ENCODE results near the gene MBTPS1.

The MBTPS1 gene

DNA sequence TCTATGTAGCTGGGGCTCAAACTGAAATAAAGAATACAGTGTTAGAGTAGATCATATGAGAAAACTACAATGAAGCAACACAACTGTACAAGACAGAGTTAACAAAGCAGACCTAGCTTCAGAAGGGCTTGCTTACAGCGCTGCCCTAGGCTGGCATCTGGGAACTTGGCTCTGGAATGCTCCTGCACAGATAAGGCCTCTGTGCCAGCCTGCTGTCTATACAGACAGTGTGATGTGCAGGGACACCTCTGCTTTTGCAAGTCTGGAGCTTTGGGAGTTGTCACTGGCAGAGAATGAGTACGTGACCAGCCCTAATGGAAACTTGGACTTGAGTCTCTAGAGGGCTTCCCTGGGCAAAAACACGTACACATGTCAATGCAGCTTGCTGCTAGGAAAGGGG, 42.0 kb downstream of the MBTPS1 start:
- DNase-seq (ENCODE audit: low spot score) = no peak

GRCh38 chr16:84072014-84072413, 44.7 kb downstream of the MBTPS1 start:
- no peak for DNase-seq (ENCODE audit: low spot score)

DNA sequence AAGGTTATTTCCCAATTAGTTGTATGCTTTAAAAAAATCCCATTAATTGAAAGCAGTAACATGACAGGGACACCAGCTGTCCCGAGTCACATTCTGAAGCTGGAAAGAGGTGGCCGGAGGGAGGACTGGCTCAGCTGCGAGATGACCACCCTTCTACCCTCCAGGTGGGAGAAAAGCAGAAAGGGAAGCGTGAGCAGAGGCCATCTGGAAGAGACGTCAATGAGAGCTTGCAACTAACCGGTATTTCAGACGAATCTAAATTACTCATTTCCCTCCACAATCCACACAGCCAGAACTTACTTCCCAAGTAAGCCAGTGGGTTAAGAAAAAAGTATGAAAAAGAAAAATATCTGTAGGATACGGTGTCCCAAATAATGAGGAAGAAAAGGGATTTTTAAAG, 45.6 kb downstream of the MBTPS1 start:
- DNase-seq (ENCODE audit: low spot score) = no peak

DNA sequence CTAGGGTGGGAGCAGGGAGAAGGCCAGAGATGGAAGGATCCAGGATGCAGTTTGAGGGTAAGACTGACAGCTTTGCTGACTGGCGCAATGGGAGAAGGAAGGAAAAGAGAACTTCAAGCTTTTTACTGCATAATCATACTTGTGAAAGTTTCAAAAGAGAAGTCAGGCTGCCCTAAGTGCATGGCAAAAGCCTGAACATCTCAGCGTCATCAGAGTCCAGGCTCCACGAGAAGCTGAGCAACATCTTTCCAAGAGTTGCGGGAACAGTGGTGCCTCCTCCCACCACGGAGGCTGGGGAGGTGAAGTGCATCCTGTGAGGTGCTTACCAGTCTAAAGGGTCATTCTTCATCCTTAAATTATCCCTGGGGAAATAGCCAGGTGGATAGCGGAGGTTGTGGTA, 47.2 kb downstream of the MBTPS1 start:
- no peak for DNase-seq (ENCODE audit: low spot score)

GRCh38 chr16:84068783-84069462, 47.8 kb downstream of the MBTPS1 start:
- DNase-seq (ENCODE audit: low spot score) = no peak

DNA sequence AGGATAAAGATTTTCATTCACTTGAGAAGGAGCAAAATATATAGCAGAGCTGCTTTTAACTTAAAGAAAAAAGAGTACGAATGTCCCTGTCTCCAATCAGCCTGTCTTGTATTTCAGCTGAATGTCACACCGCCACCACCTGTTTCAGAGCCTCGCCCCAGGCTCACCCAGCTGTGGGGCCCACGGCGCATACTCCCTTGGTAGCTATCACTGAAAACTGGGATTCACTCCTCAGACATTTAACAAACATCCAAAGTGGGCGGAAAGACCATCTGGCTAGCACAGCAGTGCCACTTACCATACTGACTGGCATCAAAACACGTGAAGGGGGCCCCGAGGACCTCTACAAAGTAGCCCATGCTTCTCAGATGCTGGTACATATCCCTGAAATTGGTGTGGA, 48.7 kb downstream of the MBTPS1 start:
- no peak for DNase-seq (ENCODE audit: low spot score)

DNA sequence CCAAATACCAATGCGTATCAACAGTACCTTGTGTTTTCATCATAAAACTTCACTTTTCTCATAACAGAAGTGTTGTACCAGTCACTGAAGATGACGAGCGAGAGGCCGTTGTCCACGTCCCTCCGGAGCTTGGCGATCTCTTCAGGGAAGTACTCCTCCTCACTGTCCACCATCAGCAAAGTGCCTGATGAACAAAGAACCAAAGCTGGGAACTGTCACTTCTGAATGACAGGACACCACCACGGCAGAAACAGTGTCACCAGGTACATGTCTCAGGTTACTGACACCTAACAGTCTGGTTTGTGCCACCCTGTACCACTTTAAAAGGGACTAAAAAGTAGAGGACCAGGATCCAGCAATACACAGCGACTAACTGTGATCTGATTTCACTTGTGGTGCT, 49.1 kb downstream of the MBTPS1 start:
- DNase-seq (ENCODE audit: low spot score) = no peak

DNA sequence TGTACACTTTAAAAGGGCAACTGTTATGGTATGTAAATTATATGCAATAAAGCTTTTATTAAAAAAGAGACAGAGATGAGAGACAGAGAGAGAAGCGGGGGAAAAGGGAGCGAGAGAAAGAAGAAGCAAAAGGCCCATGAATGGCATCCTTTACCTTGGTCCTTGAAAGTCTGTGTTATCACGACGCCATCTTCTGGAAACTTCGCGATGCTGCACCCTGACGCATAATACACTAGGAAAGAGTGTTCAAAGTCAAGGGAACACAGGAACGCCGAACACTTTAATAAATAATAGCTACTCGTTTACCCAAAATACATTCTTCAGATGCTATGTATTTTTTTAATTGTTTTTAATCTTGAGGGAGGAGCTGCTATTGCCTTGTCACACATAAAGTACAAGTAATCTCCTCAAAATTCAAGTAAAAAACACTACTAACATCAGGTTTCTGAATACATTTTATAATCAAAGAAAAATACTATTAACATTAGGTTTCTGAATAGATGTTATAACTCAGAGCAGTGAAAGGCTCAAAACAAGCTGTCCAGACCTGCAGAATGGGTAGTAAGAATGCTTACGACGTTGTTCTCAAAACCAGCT, 51.1 kb downstream of the MBTPS1 start:
- DNase-seq (ENCODE audit: low spot score) = peak; percentile 33

DNA sequence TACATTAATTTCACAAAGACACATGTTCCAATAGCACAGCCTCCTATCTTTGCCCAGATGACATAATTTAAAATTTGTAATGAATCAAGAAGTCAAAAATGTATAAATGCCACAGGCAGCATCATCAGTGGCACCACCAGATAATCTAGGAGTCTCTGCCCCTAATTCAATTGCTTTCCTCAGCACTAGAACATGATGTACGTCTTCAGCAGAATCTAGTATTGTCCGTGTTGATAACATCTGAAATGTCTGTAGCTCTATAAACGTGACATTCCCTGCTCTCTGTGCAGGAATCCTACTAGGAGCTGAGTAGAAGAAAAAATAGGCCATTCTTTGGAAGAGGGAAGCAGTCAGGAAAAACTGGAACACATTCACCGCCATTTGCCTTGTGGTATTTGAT, 52.8 kb downstream of the MBTPS1 start:
- no peak for DNase-seq (ENCODE audit: low spot score)

GRCh38 chr16:84062734-84063640, 53.8 kb downstream of the MBTPS1 start:
- DNase-seq (ENCODE audit: low spot score) = peak; percentile 62

DNA sequence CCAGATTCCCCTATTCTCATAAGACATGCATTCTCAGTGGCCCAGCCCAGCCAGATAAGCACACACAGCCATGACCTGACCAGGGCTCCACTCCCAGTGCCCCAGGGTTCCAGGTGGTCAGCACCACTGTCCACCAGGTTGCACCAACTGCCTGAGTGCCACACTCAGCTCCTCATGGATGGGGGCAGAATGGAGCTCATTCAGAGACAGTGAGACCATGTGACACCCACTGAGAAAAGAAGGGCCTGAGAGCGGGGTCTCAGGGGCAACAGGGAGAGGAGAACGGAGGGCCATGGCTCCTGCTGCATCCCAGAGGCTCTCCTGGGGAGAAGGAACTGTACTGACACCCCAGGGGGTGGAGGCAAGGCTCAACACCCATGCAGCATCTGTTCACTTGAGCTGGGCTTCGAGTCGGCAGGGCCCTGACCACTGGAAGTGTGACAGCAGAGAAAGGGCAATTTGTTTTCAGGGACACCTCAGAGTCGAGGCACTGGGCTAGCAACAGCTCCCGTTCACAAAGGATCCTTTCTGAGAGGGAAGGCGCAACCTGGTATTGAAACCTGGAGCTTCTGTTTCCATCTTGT, 55.4 kb downstream of the MBTPS1 start:
- DNase-seq (ENCODE audit: low spot score) = no peak

DNA sequence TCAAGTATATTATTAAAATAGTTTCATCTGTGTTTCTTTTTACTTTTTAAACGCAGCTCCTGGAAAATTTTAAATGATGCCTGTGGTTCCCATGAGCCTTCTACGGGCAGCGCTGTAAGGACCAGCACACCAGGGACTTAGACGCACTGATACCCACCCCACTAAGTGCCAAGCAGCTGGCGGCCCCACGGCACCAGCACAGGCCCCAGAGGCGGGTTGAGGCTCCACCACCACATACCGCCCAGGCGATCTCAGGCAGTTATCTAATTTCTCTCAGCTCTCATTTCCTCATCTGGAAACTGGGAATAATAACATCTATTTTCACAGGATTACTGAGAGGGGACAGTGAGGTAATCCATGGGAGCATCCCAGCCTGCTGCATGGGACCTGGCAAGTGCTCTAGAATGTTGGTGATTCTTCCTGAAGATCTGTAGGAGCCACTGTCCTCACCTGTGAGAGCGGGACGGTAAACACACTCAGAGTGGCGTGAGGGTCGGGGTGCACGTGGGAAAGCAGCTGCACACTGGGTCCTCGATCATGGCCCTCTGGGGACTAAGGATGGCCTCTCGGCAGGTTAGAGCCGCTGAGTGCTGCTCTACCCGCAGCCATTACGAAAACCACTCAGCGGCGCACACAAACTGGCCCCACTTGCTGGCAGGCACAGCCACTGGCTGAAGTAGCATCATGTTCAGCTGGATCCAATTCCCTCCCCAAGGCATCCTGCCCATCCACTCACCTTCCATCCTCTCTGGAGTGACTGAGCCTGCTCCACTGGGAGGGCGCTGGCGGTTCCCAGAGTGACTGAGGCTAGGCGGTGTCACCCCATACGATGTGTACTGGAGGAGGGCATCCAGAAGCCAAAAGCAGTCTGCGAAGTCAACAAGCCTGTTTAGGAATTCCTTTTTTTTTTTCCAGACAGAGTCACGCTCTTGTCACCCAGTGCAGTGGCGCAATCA, 56.5 kb downstream of the MBTPS1 start:
- no peak for DNase-seq (ENCODE audit: low spot score)

DNA sequence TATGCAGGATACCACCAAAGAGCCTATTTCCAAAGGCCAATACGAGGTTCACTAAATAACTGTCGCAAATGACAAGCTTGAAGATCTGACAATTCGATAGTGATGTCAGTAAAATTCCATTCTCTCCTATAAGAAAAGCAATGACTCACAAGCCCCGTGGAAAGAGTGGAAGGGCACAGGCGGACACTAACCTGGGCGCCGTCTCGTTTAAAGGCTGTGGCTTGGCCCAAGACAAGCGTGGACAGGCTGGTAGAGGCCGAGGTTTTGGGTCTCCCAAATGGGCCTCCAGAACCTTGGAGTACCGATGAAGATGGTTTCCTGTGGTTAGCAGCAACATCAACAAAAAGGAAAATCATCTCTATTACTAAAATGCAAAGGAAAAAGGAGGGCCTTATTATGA, 57.6 kb downstream of the MBTPS1 start:
- no peak for DNase-seq (ENCODE audit: low spot score)

GRCh38 chr16:84058664-84059063, 58.1 kb downstream of the MBTPS1 start:
- no peak for DNase-seq (ENCODE audit: low spot score)

DNA sequence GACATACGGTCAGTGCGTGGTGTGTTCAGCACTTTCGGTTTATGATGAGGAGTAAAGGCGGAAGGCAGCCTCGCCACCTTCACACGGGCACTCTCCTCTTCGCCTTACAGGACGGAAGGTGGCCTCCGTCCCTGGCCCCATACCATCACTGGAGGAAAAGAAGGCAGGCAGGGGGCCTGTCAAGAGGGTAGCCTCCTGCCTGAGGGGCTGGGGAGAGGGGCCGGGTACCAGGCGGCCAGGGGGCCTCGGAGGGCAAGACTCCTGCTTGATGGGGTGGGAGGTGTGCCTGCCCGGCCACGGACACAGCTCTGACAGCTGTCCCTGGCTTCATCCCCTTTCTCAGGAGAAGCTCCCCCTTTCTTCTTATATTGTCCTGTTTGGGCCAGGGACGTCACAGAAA, 58.5 kb downstream of the MBTPS1 start:
- DNase-seq (ENCODE audit: low spot score) = no peak

DNA sequence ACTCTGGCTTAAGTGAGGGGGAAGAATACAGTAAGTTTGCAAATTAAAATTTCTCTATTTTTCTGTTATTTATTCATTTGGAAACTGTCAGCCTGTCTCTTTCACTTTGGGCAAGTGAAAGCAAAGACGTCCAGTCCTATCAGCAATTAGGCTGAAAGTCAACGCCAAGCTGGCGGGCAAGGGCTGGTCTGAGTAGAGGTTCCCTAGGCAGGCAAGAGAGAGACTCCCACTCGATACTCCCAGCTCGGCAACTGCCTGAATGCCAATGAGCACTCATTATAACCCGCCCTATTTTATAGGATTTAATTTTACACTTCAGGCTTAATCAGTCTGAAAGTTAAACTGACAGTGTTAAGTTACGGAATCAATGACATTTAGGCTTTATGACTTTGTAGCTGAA, 59.8 kb downstream of the MBTPS1 start:
- DNase-seq (ENCODE audit: low spot score) = no peak

GRCh38 chr16:84055801-84056634, 60.7 kb downstream of the MBTPS1 start:
- no peak for DNase-seq (ENCODE audit: low spot score)

DNA sequence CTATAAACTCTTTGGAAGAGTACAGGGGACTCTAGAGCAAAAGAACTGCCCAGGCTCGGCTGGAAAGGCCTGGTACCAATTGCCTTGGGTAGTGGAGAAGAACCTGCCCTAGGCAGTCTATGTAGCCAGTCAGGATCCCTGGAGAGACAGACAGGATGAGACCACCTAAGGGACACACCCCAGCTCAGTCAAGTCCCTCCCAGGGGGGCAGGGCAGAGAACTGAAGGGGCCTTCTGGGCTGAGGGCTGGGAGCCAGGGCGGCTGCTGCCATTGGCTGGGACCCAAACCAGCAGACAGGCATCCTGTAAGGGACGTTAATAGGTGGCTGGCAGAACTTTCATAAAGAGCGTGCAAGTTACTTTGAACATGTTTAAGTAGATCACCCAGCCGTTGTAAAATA, 61.4 kb downstream of the MBTPS1 start:
- DNase-seq (ENCODE audit: low spot score) = no peak

DNA sequence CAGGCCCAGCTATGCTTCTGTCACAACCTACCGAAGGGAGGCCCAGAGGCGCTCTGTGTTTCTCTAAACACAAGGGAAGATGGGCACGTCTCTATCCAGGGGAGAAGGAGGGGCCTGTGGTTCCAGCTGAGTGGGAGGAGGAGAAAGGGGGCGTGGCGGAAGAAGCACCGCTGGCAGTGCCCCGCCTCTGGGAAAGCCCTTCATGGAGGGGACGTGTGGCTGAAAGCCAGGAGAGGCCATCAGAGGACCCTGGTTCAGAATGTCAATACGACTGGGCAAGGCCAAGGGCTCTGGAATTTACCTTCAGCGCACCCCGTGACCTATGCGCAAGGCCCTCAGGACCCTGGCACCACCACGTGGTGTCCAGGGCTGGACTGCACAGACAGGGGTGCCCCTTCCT, 61.8 kb downstream of the MBTPS1 start:
- DNase-seq (ENCODE audit: low spot score) = no peak

GRCh38 chr16:84054271-84054670, 62.5 kb downstream of the MBTPS1 start:
- DNase-seq (ENCODE audit: low spot score) = no peak

- no peak for DNase-seq (ENCODE audit: low spot score)
Measured at GRCh38 chr16:84053237-84053636, 63.5 kb downstream of the MBTPS1 start.
